IPS-15b (cell line): Measurements from ENCODE around the gene PLCXD1.
"Not testable (repeated sequence)": the region's sequence is repeated elsewhere in the genome, so short reads cannot be mapped to it uniquely, and the experiment has no call there.

Source experiments
- H3K27me3 ChIP-seq: one replicate; pipeline ENCODE4 v1.6.1; 2013; ENCODE audit warnings: low read length; ENCODE audit not compliant: control insufficient read depth, insufficient read depth
- H3K36me3 ChIP-seq: one replicate; pipeline ENCODE4 v1.6.1; 2013; ENCODE audit warnings: low read length; ENCODE audit not compliant: control insufficient read depth, insufficient read depth
- H3K4me1 ChIP-seq: one replicate; pipeline ENCODE4 v1.6.1; 2013; ENCODE audit warnings: mild to moderate bottlenecking, low read length; ENCODE audit not compliant: control insufficient read depth, insufficient read depth
- H3K4me3 ChIP-seq: one replicate; pipeline ENCODE4 v1.5.1; 2013; ENCODE audit warnings: low read depth, low read length
- H3K9ac ChIP-seq: one replicate; pipeline ENCODE4 v1.6.1; 2013; ENCODE audit warnings: low read depth, mild to moderate bottlenecking, low read length
- H3K9me3 ChIP-seq: one replicate; pipeline ENCODE4 v1.6.1; 2013; ENCODE audit warnings: mild to moderate bottlenecking, low read length; ENCODE audit not compliant: control insufficient read depth, insufficient read depth

The PLCXD1 gene

GRCh38 chrX:316351-317325 is 35.5 kb downstream of the PLCXD1 start:
- H3K9ac ChIP-seq: no peak overlapping the region
- H3K4me3 ChIP-seq: no peak overlapping the region
- H3K36me3 ChIP-seq: peaks cover 40% of the 10 kb centered on the region
- H3K9me3 ChIP-seq: no peaks in the 10 kb centered on the region
- H3K27me3 ChIP-seq: peaks cover 2% of the 10 kb centered on the region
- H3K4me1 ChIP-seq: peaks cover 2% of the 10 kb centered on the region

GRCh38 chrX:317424-318067 is 36.4 kb downstream of the PLCXD1 start:
- peaks cover 2% of the 10 kb centered on the region for H3K27me3 ChIP-seq
- H3K9ac ChIP-seq: no peak overlapping the region
- peaks cover 2% of the 10 kb centered on the region for H3K4me1 ChIP-seq
- no peak overlapping the region for H3K4me3 ChIP-seq
- H3K9me3 ChIP-seq: no peaks in the 10 kb centered on the region
- peaks cover 31% of the 10 kb centered on the region for H3K36me3 ChIP-seq

GRCh38 chrX:318068-318738 is 37.0 kb downstream of the PLCXD1 start:
- H3K9me3 ChIP-seq: no peaks in the 10 kb centered on the region
- H3K4me1 ChIP-seq: peaks cover 2% of the 10 kb centered on the region
- no peak overlapping the region for H3K9ac ChIP-seq
- peak overlapping the region; percentile 76 for H3K4me3 ChIP-seq
- peaks cover 24% of the 10 kb centered on the region for H3K36me3 ChIP-seq
- H3K27me3 ChIP-seq: peaks cover 2% of the 10 kb centered on the region

- Histone ChIP-seq H3K4me1 (peaks cover 2% of the 10 kb centered on the region), H3K9me3 (no peaks in the 10 kb centered on the region), H3K9ac (peak within 1 kb of the TSS; percentile 83), H3K27me3 (peaks cover 2% of the 10 kb centered on the region), H3K4me3 (peak within 1 kb of the TSS; percentile 76), H3K36me3 (peaks cover 18% of the 10 kb centered on the region)
These were observed 37.8 kb downstream of the PLCXD1 start, which contains the start of gene GTPBP6 for GRCh38 chrX:318739-319578. TSS of gene GTPBP6 (minus strand) at chrX:318796. CDS start at chrX:318787, 9 bp downstream.

GRCh38 chrX:319579-320125 is 38.5 kb downstream of the PLCXD1 start:
- Histone ChIP-seq H3K36me3 (peaks cover 14% of the 10 kb centered on the region), H3K9ac (peak overlapping the region; percentile 83), H3K27me3 (peaks cover 2% of the 10 kb centered on the region), H3K4me3 (peak overlapping the region; percentile 72), H3K4me1 (peaks cover 2% of the 10 kb centered on the region), H3K9me3 (no peaks in the 10 kb centered on the region)

- Histone ChIP-seq H3K4me1 (peaks cover 2% of the 10 kb centered on the region), H3K36me3 (peaks cover 9% of the 10 kb centered on the region), H3K9me3 (no peaks in the 10 kb centered on the region), H3K27me3 (peaks cover 2% of the 10 kb centered on the region), H3K4me3 (peak overlapping the region; percentile 72), H3K9ac (peak overlapping the region; percentile 83)
These were observed 39.1 kb downstream of the PLCXD1 start for GRCh38 chrX:320126-320783.

- H3K36me3 ChIP-seq: no peaks in the 10 kb centered on the region
- H3K27me3 ChIP-seq: peaks cover 2% of the 10 kb centered on the region
- H3K9me3 ChIP-seq: no peaks in the 10 kb centered on the region
- H3K9ac ChIP-seq: no peak overlapping the region
- no peak overlapping the region for H3K4me3 ChIP-seq
- peaks cover 2% of the 10 kb centered on the region for H3K4me1 ChIP-seq
These were observed 42.8 kb downstream of the PLCXD1 start for GRCh38 chrX:323721-324628.

- not testable (repeated sequence) for H3K9me3 ChIP-seq, H3K36me3 ChIP-seq, H3K27me3 ChIP-seq, H3K4me1 ChIP-seq, H3K4me3 ChIP-seq, H3K9ac ChIP-seq
These were observed 43.5 kb downstream of the PLCXD1 start for GRCh38 chrX:324664-325063.

- H3K4me3 ChIP-seq: no peak overlapping the region
- no peaks in the 10 kb centered on the region for H3K4me1 ChIP-seq
- H3K36me3 ChIP-seq: no peaks in the 10 kb centered on the region
- H3K27me3 ChIP-seq: no peaks in the 10 kb centered on the region
- no peaks in the 10 kb centered on the region for H3K9me3 ChIP-seq
- no peak overlapping the region for H3K9ac ChIP-seq
These were observed 46.5 kb downstream of the PLCXD1 start for GRCh38 chrX:327660-328126.
